NCI-H460 (cell line): ENCODE measurements around the gene SLC35G1. TPM values are rescaled to one million over a fixed set of nuclear protein-coding genes. Genes with fewer than 3 reads are reported as not detected.
A peak's percentile ranks its signal among the peaks of the same experiment; 100 is the strongest.

Experiments
- DNase-seq: peaks from one replicate; pipeline ENCODE4 v3.0.0-alpha.2; 2016; ENCODE audit warnings: low read depth; ENCODE audit errors: extremely low read depth
- polyA plus RNA-seq: library from polyadenylated mRNA; depleted of rRNA; stranded (reverse); fragments of >200 nt; gene quantifications from 2 replicates; pipeline ENCODE4 v1.2.3, GENCODE V29; 2014; cell fraction: nucleus; rRNA removed
- total RNA-seq: library from RNA; depleted of rRNA; stranded (reverse); fragments of >200 nt; shearing (Covaris generic); gene quantifications from 2 replicates; pipeline ENCODE4 v1.2.3, GENCODE V29; 2014; rRNA removed

Gene SLC35G1, protein sequence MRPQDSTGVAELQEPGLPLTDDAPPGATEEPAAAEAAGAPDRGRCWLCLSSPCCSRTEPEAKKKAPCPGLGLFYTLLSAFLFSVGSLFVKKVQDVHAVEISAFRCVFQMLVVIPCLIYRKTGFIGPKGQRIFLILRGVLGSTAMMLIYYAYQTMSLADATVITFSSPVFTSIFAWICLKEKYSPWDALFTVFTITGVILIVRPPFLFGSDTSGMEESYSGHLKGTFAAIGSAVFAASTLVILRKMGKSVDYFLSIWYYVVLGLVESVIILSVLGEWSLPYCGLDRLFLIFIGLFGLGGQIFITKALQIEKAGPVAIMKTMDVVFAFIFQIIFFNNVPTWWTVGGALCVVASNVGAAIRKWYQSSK
- 21.9 and 23.1 TPM in 2 replicates for total RNA-seq
- 34.8 and 41.2 TPM in 2 replicates for polyA plus RNA-seq

DNA sequence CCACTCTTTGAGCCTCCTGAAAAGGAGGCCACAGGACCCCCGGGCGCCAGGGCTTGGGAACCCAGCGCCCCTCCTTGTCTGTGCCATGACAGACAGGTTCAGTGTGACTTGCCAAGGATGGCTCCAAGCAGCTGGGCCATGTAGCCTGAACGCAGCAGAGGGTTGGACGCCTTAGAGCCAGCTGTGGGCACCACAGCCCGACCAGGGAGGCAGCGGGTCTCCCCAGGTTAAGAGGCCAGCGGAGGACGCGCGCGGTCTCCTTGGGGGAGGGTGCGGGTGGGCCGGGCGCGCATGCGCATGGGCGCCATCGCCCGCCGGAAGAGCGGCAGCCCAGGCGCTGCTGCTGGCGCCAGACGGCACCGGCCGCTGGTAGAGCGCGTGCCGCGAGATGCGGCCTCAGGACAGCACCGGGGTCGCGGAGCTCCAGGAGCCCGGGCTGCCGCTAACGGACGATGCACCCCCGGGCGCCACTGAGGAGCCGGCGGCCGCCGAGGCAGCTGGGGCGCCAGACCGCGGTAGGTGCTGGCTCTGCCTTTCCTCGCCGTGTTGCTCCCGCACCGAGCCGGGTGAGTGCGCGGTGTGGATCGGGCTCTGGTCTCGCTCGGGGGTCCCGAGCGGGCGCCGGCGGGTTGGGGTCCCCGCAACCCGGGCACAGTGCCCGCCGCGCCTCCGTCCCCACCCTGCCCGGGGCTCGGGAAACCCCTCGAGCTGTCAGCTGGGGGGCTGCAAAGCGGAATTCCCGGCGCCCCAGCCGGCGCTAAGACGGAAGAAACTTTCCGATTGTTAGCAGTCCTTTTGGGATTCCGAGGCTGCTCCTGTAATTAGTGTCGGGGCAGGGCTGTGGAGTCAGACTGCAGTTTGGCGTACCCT lies at the start of gene SLC35G1:
SLC35G1 (plus strand) TSS at position 333 of the 870 bp plus-strand sequence; CDS start at position 389, 56 bp downstream.
- DNase-seq, result peak; percentile 69

DNA sequence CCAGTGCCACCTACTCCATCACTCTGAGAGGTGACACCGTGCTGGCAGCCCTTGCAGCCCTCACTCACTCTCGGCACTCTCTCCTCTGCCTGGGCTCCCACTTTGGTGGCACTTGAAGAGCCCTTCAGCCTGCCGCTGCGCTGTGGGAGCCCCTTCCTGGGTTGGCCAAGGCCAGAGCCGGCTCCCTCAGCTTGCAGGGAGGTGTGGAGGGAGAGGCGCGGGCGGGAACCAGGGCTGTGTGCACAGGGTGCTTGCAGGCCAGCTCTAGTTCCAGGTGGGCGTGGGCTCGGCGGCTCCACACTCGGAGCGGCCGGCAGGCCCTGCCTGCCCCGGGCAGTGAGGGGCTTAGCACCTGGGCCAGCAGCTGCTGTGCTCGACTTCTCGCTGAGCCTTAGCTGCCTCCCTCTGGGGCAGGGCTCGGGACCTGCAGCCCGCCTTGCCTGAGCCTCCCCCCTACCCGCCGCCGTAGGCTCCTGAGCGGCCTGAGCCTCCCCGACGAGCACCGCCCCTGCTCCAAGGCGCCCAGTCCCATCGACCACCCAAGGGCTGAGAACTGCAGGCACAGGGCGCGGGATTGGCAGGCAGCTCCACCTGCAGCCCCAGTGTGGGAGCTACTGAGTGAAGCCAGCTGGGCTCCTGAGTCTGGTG lies 48.7 kb upstream of the SLC35G1 start:
- no peak for DNase-seq

DNA sequence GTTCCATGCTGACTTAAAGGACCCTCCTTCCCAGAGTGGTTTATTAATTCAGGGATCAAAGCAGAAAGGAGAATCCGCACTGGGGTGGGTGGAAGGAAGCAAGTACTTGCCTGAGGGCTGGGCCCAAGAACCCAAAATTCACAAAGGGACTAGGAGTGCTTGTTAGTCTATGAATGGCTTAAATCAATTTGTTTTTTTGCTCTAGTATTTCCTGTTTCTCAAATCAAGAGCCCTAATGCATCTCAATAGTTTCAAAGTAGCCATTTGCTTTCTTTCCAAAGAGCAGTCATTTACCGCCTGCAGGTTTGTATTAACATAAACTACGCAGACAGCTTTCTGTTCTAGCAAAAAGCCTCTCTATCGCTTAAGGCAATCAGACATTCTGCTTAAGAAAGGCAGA lies 44.2 kb upstream of the SLC35G1 start:
- no peak for DNase-seq

DNA sequence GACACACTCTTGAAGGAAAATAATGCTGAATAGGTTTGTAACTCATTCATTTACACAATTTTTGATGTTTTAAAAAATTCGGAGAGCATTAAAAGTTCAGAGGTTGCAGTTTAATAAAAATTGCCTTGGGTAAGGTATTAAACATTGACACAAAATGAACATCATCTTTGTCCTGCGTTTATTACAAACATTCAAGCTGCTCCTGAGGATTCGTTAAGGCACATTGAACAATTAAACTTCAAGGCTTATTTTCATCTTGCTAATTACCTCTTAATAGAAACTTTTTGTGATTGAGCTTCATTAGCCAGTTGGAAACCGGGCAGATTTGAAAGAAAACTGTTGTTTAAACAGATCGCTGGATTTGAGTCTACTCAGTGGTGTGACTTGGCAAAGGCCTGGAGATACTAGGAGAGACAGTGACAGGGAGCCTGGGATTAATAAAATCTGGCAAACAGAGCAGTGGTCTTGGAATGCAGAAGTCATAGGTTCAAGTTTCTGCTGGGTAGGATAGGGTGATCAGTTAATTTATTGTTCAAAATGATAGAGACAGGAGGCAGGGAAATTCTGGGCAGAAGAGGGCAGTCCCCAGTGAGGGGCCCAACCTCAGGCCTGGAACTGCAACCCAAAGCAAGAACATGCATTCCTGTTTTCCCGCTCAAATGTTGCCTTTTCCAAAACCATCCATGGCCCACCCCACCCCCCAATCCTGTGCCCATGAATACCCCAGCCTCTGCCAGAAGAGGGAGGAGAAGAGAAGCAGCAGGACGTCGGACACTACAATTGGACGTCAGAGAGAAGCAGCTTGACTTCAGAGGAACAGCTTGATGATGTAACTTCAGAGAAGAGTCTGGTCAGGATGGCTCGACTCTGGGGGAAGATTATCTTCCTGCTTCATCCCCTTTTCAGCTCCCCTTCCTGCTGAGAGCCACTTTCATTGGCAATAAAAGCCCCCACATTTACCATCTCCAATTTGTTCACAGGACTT lies 43.5 kb upstream of the SLC35G1 start:
- DNase-seq, result no peak

DNA sequence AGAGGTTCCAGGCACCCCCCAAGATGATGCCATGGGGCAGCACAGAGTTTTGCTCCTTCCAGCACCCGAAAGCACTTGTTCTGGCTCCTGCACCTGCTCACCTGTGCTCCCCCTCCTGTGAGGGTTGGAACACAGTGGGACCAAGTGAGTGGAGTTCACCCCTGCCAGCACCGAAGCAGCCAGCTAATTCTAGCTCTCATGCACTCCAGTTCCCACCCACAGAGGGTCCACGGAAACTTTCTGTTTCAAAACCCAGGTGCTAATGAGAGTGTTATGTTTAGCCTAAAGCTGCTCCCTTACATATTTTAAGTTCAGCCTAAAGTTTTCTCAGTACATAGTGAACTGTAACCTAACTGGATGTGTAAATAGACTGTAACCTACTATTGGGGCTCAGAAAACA lies 42.6 kb upstream of the SLC35G1 start:
- DNase-seq, result no peak

DNA sequence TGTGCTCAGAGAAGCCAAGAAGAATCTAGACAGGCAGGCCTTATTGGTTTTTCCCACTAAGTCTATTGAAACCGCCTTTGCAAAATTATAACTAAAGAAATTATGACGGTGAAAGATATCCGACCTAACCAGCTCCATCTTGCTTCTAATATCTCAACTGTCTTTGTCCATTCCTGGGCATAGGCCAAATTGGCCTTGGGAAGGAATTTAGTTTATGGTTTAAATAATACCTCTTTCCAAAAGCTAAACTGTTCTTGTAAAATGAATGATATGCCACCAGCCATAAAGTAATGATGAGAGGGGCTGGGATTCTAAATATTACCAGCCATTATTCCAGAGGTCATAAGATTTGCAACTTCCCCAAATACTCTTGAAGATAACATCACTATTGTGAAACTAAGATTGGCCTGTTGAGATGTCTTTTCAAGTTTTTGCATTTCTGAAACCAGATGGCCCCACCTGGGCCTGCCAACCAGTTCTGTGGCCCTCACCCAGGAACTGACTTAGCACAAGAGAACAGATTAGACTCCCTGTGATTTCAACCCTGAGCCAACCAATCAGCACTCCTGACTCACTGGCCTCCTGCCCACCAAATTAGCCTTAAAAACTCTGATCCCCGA lies 41.2 kb upstream of the SLC35G1 start:
- DNase-seq, result no peak

DNA sequence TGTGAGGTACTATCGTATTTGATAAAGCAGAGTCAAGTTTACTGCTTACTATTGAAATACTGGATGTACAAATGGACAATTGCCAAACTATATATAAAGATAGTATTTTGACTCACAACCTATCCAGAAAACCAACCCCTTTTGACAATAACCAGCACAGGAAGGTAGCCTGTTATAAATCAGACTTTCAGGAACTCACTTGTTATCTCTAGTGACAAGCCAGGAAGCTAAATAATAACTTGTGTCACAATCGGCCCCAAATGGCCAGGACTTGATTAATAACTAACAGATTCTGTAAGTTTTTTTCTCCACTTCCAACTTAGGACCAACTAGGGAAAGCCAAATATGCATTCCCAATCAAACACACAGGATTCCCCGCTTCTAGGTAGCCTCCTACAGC lies 38.8 kb upstream of the SLC35G1 start:
- no peak for DNase-seq

DNA sequence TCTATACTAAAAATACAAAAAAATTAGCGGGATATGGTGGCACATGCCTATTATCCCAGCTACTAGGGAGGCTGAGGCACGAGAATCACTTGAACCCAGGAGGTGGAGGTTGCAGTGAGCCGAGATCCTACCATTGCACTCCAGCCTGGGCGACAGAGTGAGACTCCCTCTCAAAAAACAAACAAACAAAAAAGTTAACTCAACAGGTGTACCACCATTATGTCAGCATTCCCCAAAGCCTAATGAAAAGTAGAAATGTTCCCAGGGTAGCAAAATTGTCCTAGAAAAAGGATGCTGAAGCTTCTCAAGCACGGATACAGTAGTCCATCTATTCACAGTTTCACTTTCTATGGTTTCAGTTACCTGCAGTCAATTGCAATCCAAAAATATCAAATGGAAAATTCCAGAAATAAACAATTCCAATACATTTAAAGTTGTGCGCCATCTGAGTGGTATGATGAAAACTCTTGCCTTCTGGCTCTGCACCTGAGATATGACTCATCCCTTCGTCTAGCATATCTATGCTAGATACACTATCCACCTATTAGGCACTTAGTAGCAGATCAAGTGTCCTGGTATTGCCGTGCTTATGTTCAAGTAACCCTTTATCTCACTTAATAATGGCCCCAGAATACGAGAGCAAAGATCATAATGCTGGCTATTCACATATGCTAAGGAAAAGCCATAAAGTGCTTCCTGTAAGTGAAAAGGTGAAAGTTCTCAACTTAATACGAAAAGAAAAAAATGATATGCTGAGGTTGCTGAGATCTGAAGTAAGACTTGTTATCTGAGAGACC lies 37.2 kb upstream of the SLC35G1 start:
- DNase-seq, result no peak

DNA sequence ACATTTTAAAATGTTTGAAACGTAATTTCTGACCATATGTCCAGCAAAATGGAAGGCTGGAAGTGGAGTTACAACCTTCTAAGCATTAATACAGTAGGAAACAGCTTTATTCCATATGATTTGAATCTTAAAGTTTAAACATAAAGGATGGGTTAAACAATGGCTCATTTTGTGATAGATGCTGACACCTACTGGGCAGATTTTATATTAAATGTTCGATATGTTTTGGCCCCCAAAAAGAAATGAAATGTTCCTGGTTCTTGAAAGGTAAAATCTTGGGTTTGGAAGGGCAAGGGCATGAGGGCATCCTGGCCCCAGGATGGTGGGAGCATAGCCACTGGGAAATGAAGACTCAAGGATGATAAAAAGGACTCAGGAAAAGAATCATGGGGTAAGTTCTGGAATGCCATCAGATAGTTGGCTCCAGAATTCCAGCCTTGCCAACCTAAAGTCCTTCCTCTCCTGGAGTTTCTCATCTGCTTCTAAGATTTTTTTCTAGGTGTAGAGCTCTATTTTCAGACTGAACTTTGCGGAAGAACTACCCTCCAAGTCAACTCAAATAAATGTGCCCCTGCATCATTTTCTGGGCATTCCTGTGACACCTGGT lies 34.6 kb upstream of the SLC35G1 start:
- DNase-seq, result peak; percentile 9

DNA sequence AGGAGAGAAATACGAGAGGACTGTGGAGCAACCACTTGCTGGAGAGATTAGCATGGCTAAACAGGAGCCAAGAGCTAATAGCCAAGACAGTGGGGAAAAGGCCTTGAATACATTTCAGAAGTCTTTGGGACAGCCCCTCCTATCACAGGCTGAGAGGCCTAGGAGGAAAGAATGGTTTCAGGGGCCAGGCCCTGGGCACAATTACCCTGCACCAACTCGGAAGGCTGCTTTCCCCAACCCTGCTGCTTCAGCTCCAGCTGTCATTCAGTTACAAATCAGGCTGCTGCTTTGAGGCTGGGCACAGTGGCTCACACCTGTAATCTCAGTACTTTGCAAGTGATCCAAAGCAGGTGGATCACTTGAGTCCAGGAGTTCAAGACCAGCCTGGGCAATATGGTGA lies 32.0 kb upstream of the SLC35G1 start:
- no peak for DNase-seq

DNA sequence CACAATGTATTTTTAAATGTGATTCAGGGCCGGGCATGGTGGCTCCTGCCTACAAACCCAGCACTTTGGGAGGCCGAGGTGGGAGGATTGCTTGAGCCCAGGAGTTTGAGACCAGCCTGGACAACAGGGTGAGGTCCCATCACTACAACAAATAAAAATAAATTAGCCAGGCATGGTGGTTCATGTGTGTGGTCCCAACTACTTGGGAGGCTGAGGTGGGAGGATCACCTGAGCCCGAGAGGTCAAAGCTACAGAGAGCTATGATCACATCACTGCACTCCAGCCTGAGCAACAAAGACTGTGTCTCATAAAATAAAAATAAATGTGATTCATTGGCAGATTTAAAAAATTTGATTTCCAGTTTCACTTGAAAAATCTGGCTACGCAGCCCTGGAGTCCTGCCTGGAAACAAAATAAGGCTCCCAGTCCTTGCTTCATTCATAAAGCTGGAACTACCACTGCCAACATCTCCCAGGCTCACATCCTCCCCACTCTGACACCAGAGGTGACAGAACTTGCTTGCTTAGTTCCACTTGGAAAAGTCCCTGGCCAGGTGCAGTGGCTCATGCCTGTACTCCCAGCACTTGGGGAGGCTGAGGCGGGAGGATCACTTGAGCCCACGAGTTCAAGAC lies 27.9 kb upstream of the SLC35G1 start:
- DNase-seq, result no peak

DNA sequence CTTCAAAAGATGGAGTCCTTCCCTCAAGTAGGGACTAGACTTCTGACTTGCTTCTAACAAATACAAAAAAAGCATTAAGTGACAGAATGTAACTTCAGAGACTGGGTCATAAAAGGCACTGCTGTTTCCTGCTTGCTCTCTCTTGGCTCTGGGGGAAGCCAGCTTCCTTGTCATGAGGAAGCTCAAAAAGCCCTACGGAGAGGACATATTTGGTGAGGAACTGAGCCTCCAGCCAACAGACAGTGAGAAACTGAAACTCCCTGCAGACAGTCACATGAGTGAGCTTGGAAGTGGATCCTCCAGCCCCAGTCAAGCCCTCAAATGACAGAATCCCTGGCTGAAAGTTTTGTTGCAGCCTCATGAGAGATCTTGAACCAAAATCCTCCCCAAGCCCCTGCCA lies 26.3 kb upstream of the SLC35G1 start:
- no peak for DNase-seq

DNA sequence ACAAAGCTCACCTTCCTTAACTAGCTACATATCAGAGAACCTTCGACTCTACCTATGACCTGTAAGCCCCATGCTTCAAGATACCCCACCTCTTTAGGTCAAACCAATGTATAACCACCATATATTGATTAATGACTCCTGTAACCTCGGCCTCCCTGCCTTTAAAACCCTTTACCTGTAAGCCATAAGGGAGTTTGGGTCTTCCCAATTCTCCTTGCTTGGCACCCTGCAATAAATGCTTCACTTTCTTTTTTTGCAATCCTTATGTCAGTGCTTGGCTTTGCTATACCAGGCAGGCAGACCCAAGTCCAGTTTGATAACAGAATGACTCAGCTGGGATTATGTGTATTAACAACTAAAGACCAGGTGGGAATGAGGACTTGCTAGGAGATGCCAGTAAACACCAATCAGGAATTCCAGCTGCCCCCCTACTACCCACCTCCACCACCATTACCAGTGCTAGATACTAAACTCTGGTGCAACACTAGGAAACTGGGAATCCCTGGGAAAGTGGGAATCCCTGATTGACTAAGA lies 22.0 kb upstream of the SLC35G1 start:
- no peak for DNase-seq

DNA sequence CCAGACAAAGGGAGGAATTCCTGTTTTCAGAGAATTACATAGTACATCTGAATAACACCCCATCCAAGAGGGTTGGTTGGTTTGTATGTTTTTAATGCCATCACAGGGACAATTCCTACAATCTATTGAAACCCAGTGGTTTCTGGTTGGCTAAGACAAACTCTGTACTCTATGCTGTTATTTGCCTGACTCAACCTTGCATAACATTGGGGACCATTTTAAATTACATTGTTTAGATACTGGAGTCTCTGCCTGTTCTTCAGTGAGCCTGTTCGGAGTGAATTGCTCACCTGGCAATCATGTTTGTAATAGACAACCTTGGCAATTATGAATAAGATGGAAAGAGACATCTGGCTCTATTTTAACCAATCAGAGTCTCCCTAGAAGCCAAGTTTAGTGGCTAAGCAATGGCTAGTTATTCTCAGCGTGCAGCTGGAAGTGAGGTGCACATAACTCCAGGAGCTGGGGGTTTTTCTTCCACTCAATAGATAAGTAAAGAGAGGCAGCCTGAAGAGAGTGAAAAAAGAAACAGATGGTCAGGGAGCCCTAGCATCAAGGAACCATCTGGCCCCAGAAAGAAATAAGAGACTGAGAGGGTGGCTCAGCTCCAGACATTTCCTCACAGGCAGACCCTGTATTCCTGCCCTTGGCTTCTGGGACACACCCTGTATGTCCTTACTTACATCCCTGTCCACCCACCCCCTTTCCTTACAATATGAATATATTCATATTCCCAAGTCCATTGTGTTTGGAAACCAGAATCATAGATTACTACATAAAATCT lies 21.2 kb upstream of the SLC35G1 start:
- no peak for DNase-seq

DNA sequence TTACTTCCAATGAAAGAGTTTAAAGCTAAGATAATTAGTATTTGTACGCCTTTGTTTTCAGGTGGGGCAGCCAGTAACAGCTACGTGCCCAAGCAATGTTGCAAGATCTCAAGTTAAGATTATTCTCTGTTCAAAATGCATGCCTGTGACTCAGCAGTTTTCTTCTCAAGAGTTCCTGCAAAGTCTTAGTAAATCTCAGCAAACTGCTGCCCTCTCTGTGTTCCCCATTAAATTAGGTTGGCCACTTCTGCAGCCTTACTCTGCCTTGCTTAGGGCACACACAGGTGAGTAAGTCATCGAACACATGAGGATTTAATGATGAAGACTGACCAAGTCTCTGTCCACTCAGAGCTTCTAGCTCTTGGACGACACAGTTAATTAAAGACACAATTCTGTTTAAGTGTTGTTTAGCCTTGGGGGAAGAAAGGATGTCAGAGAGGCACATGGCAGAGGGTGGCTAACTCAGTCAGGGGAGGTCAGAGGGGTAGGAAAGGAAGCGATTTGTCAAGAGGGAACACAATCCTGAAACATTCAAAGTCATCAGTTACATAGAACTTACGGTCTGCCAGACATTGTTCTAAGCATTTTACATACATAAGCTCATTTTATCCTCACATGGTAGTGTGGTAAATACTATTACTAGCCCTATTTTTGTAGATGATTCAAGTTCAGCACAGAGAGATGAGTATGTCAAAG lies 20.2 kb upstream of the SLC35G1 start:
- DNase-seq, result peak; percentile 72
